ENCODE data around the gene TUBA1C. TPM values are rescaled to one million over a fixed set of nuclear protein-coding genes. Genes with fewer than 3 reads are reported as not detected.

TUBA1C gene
- total RNA-seq, 4 donors from 2014 or later: 122 to 210 (median 131) TPM

DNA sequence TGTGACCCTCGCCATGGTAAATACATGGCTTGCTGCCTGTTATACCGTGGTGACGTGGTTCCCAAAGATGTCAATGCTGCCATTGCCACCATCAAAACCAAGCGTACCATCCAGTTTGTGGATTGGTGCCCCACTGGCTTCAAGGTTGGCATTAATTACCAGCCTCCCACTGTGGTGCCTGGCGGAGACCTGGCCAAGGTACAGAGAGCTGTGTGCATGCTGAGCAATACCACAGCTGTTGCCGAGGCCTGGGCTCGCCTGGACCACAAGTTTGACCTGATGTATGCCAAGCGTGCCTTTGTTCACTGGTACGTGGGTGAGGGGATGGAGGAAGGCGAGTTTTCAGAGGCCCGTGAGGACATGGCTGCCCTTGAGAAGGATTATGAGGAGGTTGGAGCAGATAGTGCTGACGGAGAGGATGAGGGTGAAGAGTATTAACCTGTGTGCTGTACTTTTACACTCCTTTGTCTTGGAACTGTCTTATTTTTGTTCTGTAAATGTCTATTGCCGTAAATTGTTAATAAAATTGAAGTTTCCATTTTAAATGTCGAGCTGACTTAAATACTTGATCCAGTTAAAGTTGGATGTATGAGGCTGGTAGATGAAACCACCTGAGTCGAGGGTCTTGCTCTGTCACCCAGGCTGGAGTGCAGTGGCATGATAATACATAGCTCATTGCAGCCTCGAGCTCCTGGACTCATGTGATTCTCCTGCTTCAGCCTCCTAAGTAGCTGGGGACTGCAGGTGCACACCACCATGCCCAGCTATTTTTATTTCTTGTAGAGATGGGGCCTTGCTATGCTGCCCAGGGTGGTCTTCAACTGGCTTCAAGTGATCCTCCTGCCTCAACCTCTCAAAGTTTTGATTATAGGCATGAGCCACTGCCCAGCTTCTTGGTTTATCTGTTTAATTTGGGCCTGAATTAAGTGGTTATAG, 8.2 kb downstream of the TUBA1C start:
- no peak for ATAC-seq

DNA sequence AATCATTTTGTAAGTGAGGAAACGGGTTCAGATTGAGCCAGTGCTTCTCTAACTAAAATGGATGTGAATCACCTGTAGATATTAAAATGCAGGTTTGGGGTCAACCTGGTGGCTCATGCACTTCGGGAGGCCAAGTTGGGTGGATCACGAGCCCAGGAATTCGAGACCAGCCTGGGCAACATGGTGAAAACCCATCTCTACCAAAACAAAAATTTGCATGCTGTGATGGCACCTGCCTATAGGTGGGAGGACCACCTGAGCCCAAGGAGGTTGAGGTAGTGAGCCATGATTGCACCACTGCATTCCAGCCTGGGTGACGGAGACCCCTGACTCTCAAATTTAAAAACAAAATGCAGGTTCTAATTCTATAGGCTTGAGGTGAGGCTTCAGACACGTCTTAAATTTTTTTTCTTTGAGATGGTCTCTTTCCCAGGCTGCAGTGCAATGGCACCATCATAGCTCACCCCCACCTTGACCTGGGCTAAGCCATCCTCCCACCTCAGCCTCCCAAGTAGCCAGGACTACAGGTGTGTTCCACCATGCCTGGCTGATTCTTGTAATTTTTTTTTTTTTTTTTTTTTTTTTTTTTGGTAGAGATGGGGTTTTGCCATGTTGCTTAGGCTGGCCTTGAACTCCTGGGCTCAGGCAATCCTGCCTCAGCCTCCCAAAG, 9.0 kb downstream of the TUBA1C start:
- peaks cover 0 to 6% (median 1%) of the 10 kb centered on the region in 3 donors for H3K4me1 ChIP-seq
- TF ChIP-seq EP300 (IDR thresholded peaks at IDR 0.05) (no peak), POLR2A (IDR thresholded peaks at IDR 0.05) (no peak), POLR2AphosphoS5 (IDR thresholded peaks at IDR 0.05) (no peak)
- TF ChIP-seq, protein P1, sequence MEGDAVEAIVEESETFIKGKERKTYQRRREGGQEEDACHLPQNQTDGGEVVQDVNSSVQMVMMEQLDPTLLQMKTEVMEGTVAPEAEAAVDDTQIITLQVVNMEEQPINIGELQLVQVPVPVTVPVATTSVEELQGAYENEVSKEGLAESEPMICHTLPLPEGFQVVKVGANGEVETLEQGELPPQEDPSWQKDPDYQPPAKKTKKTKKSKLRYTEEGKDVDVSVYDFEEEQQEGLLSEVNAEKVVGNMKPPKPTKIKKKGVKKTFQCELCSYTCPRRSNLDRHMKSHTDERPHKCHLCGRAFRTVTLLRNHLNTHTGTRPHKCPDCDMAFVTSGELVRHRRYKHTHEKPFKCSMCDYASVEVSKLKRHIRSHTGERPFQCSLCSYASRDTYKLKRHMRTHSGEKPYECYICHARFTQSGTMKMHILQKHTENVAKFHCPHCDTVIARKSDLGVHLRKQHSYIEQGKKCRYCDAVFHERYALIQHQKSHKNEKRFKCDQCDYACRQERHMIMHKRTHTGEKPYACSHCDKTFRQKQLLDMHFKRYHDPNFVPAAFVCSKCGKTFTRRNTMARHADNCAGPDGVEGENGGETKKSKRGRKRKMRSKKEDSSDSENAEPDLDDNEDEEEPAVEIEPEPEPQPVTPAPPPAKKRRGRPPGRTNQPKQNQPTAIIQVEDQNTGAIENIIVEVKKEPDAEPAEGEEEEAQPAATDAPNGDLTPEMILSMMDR (IDR thresholded peaks at IDR 0.05): no peak
- ATAC-seq: no peak
- no peak overlapping the region for H3K4me3 ChIP-seq
- 88 to 93% methylated on average over 5 to 6 of the region's 6 CpGs for WGBS, 2 donors (ENCODE audit: low coverage in 1 of 2)
- no peaks in the 10 kb centered on the region for H3K27me3 ChIP-seq
- no peak overlapping the region for H3K27ac ChIP-seq
- peaks cover 0 to 48% of the 10 kb centered on the region in 2 donors for H3K36me3 ChIP-seq
- H3K9me3 ChIP-seq: no peaks in the 10 kb centered on the region

More for the DNA sequence above, 8.2 kb downstream of the TUBA1C start:
- no peak overlapping the region for H3K4me3 ChIP-seq
- WGBS, 2 donors (ENCODE audit: low coverage in 1 of 2): 87 to 94% methylated on average over 6 to 8 of the region's 16 CpGs
- TF ChIP-seq POLR2A (IDR thresholded peaks at IDR 0.05) (no peak), EP300 (IDR thresholded peaks at IDR 0.05) (no peak), POLR2AphosphoS5 (IDR thresholded peaks at IDR 0.05) (no peak)
- TF ChIP-seq, protein P1 (IDR thresholded peaks at IDR 0.05): no peak
- H3K9me3 ChIP-seq: no peaks in the 10 kb centered on the region
- H3K36me3 ChIP-seq: peaks cover 0 to 48% of the 10 kb centered on the region in 2 donors
- H3K27ac ChIP-seq: no peak overlapping the region
- no peaks in the 10 kb centered on the region for H3K27me3 ChIP-seq
- peaks cover 0 to 14% (median 3%) of the 10 kb centered on the region in 3 donors for H3K4me1 ChIP-seq

DNA sequence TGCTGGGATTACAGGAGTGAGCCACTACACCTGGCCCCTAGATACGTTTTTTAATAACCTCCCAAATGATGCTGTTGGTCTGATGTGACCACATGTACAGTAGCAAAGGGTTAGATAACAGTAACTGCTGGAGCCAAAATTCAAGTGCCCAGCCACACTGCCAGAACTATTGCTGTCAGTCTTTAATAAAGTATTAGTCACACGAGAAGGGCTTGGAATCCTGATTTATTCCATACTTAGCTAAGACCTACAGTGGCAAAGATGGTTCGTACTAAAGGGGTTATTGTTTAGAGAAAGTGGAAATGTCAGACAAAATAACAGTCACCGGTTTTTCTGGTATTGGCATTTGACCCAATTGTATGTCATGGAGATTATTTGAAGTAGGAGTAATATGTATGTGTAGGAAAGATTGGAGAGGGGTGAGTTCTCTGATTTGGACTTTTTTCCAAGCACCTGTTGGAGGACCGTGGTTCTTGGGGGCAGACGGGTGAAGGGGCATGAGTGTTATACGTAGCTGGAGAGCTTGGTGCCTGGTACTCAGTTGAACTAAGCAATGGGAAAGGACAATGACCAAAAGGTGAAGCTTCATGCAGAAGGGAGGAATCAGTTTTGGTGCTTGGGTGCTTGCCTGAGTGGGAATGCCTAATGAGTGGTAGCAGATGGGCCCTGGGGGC, 9.7 kb downstream of the TUBA1C start:
- no peaks in the 10 kb centered on the region for H3K4me1 ChIP-seq
- WGBS, 2 donors (ENCODE audit: low coverage in 1 of 2): 66 to 70% methylated on average over 5 to 7 of the region's 7 CpGs
- TF ChIP-seq POLR2AphosphoS5 (IDR thresholded peaks at IDR 0.05) (no peak), POLR2A (IDR thresholded peaks at IDR 0.05) (no peak), EP300 (IDR thresholded peaks at IDR 0.05) (no peak)
- TF ChIP-seq, protein P1 (IDR thresholded peaks at IDR 0.05): no peak
- no peak overlapping the region for H3K27ac ChIP-seq
- H3K36me3 ChIP-seq: peaks cover 0 to 44% of the 10 kb centered on the region in 2 donors
- ATAC-seq: no peak
- H3K9me3 ChIP-seq: no peaks in the 10 kb centered on the region
- no peaks in the 10 kb centered on the region for H3K27me3 ChIP-seq
- no peak overlapping the region for H3K4me3 ChIP-seq

DNA sequence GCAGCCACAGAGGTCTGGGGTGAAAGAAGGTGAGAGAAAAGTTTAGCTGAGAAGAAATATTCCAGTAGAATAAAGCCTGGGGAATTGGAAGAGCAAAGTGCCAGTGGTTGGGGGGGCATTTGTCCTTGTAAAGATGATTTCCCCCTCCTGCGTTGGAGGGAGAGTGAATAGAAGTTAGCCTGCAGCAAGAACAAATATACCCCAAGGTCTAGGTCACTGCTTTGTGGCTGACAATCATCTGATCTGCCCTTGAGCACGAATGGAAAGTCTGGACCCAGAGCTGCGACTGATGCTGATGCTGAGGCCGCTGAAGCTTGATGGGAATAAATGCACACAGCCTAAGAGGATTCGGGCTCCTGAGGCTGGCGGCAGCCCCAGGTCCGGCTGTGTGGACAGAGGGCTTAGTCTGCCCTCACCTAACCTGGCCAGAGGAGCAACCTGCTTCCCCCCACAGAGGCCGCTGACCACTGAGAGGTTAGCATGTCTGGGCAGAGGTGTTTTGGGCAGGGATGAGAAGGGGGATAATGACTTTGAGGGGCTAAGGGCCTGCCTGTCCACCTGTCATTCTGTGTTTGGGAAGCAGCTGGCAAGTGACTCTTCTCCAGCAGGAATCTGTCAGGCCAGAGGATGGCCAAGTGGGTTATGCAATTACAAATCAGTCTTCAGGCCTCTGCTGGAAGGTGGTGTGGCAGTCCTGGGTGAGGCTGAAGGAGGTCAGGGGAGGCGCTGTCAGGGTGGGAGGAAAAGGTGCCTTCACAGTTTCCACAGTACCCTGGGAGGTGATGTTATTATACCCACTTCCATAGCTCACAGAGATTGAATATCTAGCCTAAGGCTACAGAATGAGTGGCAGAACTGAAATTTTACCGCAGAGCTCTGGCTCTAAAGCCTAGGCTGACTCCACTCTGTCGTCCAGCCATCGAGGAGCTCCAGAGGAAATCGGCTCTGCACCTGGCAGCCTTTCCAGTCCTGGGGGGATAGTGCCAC, 11.7 kb downstream of the TUBA1C start:
- WGBS, 2 donors (ENCODE audit: low coverage in 1 of 2): 45 to 60% methylated on average over 1 to 4 of the region's 13 CpGs

More for the DNA sequence above, 11.7 kb downstream of the TUBA1C start:
- Histone ChIP-seq H3K27ac (no peak overlapping the region), H3K36me3 (peaks cover 0 to 23% of the 10 kb centered on the region in 2 donors), H3K27me3 (no peaks in the 10 kb centered on the region), H3K9me3 (no peaks in the 10 kb centered on the region), H3K4me1 (no peaks in the 10 kb centered on the region), H3K4me3 (no peak overlapping the region)
- TF ChIP-seq POLR2AphosphoS5 (IDR thresholded peaks at IDR 0.05): no peak
- TF ChIP-seq, protein P1 (IDR thresholded peaks at IDR 0.05): no peak
- no peak for TF ChIP-seq EP300 (IDR thresholded peaks at IDR 0.05)
- TF ChIP-seq POLR2A (IDR thresholded peaks at IDR 0.05): no peak
- no peak for ATAC-seq

Measured in gastroesophageal sphincter (tissue), 4 donors.